CD4-positive, alpha-beta T cell treated with Interleukin-15 for 4 hours (primary cell): ENCODE measurements around the gene CCDC154.

Experiments
- DNase-seq: peaks from one replicate; pipeline ENCODE4 v3.0.0-alpha.2; 2020; ENCODE audit warnings: low spot score

CCDC154 gene

DNA sequence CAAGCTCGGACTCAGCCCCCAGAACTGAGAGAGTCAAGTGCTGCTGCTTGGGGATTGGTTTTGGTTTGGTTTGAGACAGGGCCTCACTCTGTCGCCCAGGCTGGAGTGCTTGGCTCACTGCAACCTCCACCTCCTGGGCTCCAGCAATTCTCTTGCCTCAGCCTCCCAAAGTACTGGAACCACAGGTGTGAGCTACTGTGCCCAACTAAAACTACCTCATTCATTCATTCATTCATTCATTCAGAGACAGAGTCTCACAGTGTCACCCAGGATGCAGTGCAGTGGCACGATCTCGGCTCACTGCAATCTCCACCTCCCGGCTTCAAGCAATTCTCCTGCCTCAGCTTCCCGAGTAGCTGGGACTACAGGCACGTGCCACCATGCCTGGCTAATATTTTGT, 54.6 kb downstream of the CCDC154 start:
- no peak for DNase-seq

DNA sequence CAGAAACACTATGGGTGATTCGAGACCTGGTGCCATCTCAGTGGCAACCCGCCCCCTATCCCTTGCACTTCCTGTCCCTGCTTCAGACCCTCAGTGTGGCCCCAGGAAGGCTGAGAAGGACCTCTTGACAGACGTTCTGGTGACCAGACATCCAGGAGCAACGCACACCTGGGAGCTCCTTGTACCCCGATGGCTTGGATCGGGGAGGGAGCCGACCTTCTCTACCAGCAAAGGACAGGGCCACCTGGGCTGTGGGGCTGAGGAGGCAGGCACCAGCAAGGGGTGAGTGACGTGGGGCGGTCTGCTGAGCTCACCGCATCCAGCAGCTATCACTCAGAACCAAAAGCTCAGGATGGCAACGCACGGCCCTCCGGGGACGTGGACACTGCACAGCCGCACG, 57.0 kb downstream of the CCDC154 start:
- no peak for DNase-seq

DNA sequence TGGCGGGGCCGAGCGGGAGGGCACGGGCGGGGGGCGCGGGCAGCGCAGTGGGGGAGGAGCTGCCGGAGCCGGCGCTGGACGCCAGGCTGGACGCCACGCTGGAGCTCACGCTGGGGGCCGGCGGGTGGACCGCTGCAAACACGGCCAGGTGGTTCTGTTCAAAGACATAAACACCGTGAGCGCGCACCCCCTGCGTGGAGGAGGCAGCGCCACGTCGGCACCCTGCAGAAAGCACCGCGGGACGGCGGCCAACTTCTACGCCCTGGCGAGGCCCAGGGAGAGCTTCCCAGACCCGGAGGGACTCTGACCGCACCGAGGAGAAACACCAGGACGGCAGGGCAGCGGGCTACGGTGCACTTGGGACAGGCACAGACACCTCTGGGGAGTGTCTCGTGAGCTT, 59.1 kb downstream of the CCDC154 start:
- no peak for DNase-seq
